Measurements from ENCODE around the gene ADK. TPM values are rescaled to one million over a fixed set of nuclear protein-coding genes. Genes with fewer than 3 reads are reported as not detected.
"Not testable (repeated sequence)": the region's sequence is repeated elsewhere in the genome, so short reads cannot be mapped to it uniquely, and the experiment has no call there.

The ADK gene
- total RNA-seq, 1 donor from 2014 or later: 47.0 TPM

DNA sequence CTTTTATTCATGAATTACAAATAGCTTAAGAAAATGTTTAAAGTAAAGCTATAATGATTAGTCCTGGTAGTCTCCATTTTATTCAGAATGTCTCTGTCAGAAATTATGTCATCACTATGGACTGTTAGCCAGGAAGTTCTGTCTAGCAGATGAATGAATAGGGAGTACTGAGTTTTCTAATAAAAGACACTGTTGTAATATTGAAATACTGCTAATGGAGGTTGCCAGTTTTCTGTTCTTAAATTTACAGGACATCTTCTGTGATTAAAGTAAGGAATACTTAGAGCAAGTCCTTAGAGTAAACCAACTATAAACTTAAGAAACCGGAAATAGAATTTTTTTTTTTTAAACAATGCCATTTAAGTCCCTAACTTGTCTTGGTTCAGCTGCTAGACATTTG lies 309.8 kb downstream of the ADK start:
- H3K4me1 Mint-ChIP-seq (ENCODE audit: unreplicated experiment): peaks cover 2% of the 10 kb centered on the region
- no peak for DNase-seq (ENCODE audit: extremely low spot score, unreplicated experiment)
- no peak overlapping the region for H3K4me3 Mint-ChIP-seq (ENCODE audit: unreplicated experiment)
- peaks cover 4% of the 10 kb centered on the region for H3K9me3 Mint-ChIP-seq (ENCODE audit: unreplicated experiment)
- H3K27ac Mint-ChIP-seq (ENCODE audit: unreplicated experiment): no peak overlapping the region
- H3K36me3 Mint-ChIP-seq (ENCODE audit: unreplicated experiment): peaks cover 9% of the 10 kb centered on the region
- TF ChIP-seq, protein P1, sequence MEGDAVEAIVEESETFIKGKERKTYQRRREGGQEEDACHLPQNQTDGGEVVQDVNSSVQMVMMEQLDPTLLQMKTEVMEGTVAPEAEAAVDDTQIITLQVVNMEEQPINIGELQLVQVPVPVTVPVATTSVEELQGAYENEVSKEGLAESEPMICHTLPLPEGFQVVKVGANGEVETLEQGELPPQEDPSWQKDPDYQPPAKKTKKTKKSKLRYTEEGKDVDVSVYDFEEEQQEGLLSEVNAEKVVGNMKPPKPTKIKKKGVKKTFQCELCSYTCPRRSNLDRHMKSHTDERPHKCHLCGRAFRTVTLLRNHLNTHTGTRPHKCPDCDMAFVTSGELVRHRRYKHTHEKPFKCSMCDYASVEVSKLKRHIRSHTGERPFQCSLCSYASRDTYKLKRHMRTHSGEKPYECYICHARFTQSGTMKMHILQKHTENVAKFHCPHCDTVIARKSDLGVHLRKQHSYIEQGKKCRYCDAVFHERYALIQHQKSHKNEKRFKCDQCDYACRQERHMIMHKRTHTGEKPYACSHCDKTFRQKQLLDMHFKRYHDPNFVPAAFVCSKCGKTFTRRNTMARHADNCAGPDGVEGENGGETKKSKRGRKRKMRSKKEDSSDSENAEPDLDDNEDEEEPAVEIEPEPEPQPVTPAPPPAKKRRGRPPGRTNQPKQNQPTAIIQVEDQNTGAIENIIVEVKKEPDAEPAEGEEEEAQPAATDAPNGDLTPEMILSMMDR (IDR thresholded peaks at IDR 0.05): no peak
- no peaks in the 10 kb centered on the region for H3K27me3 Mint-ChIP-seq (ENCODE audit: unreplicated experiment)

DNA sequence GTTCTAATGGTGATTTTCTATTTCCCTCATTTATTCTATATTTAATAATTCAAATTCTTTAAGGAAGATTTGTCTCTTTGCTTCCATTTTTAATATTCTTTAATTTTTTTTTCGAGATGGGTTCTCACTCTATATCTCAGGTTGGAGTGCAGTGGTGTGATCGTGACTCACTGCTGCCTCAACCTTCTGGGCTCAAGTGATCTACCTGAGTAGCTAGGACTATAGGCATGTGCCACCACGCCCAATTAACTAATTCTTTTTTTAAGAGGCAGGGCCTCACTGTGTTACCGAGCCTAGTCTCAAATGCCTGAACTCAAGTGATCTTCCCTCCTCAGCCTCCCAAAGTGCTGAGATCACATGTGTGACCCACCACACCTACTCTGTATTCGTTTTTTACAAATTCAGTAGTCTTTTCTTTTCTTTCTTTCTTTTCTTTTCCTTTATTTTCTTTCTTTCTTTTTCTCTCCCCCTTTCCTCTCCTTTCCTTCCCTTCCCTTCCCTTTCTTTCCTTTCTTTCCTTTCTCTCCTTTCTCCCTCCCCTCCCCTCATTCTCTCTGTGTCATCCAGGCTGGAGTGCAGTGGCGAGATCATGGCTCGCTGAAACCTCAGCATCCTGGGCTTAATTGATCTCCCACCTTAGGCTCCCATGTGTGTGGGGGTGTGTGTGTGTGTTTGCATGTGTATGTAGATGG lies 323.1 kb downstream of the ADK start:
- TF ChIP-seq, protein P1 (IDR thresholded peaks at IDR 0.05): no peak
- Mint-ChIP-seq H3K27ac (ENCODE audit: unreplicated experiment) (no peak overlapping the region), H3K36me3 (ENCODE audit: unreplicated experiment) (peaks cover 5% of the 10 kb centered on the region), H3K9me3 (ENCODE audit: unreplicated experiment) (peaks cover 4% of the 10 kb centered on the region), H3K27me3 (ENCODE audit: unreplicated experiment) (no peaks in the 10 kb centered on the region), H3K4me3 (ENCODE audit: unreplicated experiment) (no peak overlapping the region), H3K4me1 (ENCODE audit: unreplicated experiment) (peaks cover 6% of the 10 kb centered on the region)
- DNase-seq (ENCODE audit: extremely low spot score, unreplicated experiment): no peak

DNA sequence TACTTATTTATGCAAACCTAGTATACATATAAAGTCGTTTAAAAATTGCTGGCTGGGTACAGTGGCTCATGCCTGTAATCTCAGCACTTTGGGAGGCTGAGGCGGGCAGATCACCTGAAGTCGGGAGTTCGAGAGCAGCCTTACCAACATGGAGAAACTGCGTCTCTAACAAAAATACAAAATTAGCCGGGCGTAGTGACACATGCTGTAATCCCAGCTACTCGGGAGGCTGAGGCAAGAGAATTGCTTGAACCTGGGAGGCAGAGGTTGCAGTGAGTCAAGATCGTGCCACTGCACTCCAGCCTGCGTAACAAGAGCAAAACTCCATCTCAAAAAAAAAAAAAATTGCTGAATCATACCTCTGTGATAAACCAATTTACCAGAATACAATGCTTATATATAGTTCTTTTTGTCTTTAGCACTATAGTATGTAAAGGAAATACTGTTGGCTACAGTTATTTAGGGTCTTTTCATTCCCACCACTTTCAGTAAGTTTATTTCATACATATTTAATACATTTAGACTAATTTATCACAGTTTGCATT lies 325.2 kb downstream of the ADK start:
- H3K9me3 Mint-ChIP-seq (ENCODE audit: unreplicated experiment); H3K36me3 Mint-ChIP-seq (ENCODE audit: unreplicated experiment); DNase-seq (ENCODE audit: extremely low spot score, unreplicated experiment); H3K27me3 Mint-ChIP-seq (ENCODE audit: unreplicated experiment); H3K4me3 Mint-ChIP-seq (ENCODE audit: unreplicated experiment); H3K4me1 Mint-ChIP-seq (ENCODE audit: unreplicated experiment); H3K27ac Mint-ChIP-seq (ENCODE audit: unreplicated experiment): not testable (repeated sequence)

DNA sequence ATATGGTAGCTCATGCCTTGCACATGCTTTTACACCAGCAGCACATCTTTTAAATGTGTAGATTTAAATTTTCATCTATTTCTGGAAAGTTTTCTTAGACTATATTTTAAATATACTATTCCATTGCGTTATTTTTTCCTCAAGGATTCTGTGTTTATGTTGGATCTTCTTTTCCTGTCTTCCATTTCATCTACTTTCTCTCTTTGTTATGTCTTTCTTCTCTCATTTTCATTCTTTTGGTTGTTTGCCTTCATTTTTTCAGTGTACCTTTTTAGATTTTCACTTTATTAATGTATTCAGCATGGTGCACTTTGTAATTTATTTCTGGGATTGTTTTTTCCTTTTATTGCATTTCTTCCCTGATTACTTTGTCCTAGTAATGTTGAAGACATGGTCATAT lies 329.8 kb downstream of the ADK start:
- TF ChIP-seq, protein P1 (IDR thresholded peaks at IDR 0.05): no peak
- H3K27ac Mint-ChIP-seq (ENCODE audit: unreplicated experiment): no peak overlapping the region

DNA sequence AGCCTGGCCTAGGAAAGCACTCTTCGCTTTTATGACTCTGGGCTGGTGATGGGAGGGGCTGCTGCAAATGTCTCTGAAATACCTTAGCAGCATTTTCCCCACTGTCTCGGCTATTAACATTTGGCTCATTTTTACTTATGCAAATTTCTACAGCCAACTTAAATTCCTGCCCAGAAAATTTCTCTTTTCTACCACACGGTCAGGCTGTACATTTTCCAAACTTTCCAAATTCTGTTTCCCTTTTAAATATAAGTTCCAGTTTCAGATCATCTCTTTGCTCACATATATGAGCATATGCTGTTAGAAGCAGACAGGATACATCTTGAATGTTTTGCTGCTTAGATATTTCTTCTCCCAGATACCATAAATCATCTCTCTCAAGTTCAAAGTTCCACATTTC lies 332.3 kb downstream of the ADK start:
- Mint-ChIP-seq H3K4me1 (ENCODE audit: unreplicated experiment) (no peaks in the 10 kb centered on the region), H3K9me3 (ENCODE audit: unreplicated experiment) (peaks cover 16% of the 10 kb centered on the region), H3K27ac (ENCODE audit: unreplicated experiment) (no peak overlapping the region)

More for the DNA sequence above, 329.8 kb downstream of the ADK start:
- no peak for DNase-seq (ENCODE audit: extremely low spot score, unreplicated experiment)
- H3K27me3 Mint-ChIP-seq (ENCODE audit: unreplicated experiment): no peaks in the 10 kb centered on the region
- peaks cover 17% of the 10 kb centered on the region for H3K36me3 Mint-ChIP-seq (ENCODE audit: unreplicated experiment)
- H3K4me3 Mint-ChIP-seq (ENCODE audit: unreplicated experiment): no peak overlapping the region
- no peaks in the 10 kb centered on the region for H3K4me1 Mint-ChIP-seq (ENCODE audit: unreplicated experiment)
- H3K9me3 Mint-ChIP-seq (ENCODE audit: unreplicated experiment): peaks cover 16% of the 10 kb centered on the region

More for the DNA sequence above, 332.3 kb downstream of the ADK start:
- DNase-seq (ENCODE audit: extremely low spot score, unreplicated experiment): no peak
- H3K36me3 Mint-ChIP-seq (ENCODE audit: unreplicated experiment): peaks cover 17% of the 10 kb centered on the region
- no peaks in the 10 kb centered on the region for H3K27me3 Mint-ChIP-seq (ENCODE audit: unreplicated experiment)
- H3K4me3 Mint-ChIP-seq (ENCODE audit: unreplicated experiment): no peak overlapping the region
- TF ChIP-seq, protein P1 (IDR thresholded peaks at IDR 0.05): no peak
